ENCODE data around the gene KCNQ5.

The KCNQ5 gene

DNA sequence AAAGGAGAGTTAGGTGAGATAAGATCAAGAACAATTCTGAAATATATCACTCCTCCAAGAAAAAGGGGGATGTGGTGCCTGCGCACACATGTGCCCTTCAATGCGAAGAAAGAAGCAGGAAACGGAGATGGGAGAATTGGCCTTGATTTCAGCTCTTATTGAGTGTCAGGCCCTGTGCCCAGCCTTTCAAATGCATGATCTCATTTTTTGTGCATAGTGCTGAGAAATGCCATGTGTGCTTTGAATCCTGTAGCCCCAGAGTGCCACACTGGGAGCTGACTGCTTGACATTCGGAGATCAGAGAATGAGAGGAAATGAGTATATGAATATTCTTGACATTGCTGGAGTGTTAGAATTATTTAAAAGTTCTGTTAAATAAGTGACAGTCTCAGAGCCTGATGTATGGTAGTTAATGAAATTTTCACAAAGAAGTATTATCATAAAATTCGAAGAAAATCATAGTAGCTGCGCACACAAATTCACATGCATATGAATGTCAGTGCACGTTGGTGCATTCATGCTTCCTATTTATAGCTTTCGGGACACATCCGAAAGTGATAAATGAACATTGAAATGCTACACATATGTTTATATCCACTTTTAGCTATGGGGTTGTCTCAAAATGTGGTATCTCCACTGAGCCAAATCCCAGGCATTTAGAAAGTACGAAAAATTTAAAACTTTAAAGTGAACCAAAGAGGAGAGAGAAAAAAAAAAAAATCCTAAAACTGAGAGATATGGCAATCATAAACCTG is 172.0 kb downstream of the KCNQ5 start:
- no peak overlapping the region for H3K27ac ChIP-seq (ENCODE audit: low read depth, low read length)
- H3K9me3 ChIP-seq (ENCODE audit: insufficient read depth, low read length), result no peaks in the 10 kb centered on the region
- no peak overlapping the region for H3K9ac ChIP-seq (ENCODE audit: low read length)
- H4K20me1 ChIP-seq (ENCODE audit: low read depth, low read length), result peaks cover 4% of the 10 kb centered on the region; the same call in 1 of the 2 replicates
- H3K9me2 ChIP-seq (replicated peaks; ENCODE audit: insufficient read depth, low read length), result no peaks in the 10 kb centered on the region
- TF ChIP-seq EZH2phosphoT487 (conservative IDR thresholded peaks at IDR 0.05; ENCODE audit: low read length), result no peak
- TF ChIP-seq, protein P1, sequence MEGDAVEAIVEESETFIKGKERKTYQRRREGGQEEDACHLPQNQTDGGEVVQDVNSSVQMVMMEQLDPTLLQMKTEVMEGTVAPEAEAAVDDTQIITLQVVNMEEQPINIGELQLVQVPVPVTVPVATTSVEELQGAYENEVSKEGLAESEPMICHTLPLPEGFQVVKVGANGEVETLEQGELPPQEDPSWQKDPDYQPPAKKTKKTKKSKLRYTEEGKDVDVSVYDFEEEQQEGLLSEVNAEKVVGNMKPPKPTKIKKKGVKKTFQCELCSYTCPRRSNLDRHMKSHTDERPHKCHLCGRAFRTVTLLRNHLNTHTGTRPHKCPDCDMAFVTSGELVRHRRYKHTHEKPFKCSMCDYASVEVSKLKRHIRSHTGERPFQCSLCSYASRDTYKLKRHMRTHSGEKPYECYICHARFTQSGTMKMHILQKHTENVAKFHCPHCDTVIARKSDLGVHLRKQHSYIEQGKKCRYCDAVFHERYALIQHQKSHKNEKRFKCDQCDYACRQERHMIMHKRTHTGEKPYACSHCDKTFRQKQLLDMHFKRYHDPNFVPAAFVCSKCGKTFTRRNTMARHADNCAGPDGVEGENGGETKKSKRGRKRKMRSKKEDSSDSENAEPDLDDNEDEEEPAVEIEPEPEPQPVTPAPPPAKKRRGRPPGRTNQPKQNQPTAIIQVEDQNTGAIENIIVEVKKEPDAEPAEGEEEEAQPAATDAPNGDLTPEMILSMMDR (IDR thresholded peaks at IDR 0.05; ENCODE audit: insufficient read depth, low read length, poor library complexity, severe bottlenecking), result no peak
- no peaks in the 10 kb centered on the region for H3K27me3 ChIP-seq (ENCODE audit: low read length)
- H3K79me2 ChIP-seq (ENCODE audit: insufficient read depth, low read length), result peaks cover 26% of the 10 kb centered on the region
- H3K36me3 ChIP-seq (ENCODE audit: low read length), result no peaks in the 10 kb centered on the region
- H3K4me3 ChIP-seq (ENCODE audit: insufficient read depth, low read length, poor library complexity, severe bottlenecking), result no peak overlapping the region
- no peak overlapping the region for H2AFZ ChIP-seq (ENCODE audit: low read depth, low read length, severe bottlenecking)
- H3K4me2 ChIP-seq (ENCODE audit: low read depth, low read length, poor library complexity, severe bottlenecking), result no peak overlapping the region
- no peaks in the 10 kb centered on the region for H3F3A ChIP-seq (ENCODE audit: insufficient read depth)

DNA sequence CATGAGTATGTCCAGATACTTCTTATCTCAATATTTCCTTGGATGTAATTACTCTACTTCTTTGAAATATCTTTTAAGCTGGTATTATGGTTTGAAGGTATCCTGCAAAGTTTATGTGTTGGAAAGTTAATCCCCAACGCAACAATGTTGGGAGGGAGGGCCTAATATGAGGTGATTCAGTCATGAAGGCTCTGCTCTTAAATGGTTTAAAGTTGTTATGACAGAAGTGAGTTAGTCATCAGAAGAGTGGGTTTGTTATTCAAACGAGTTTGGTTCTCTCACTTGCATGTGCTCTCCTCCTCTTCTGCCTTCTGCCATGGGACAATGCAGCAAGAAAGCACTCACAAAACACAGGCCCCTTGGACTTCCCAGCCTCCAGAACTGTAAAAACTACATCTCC is 176.3 kb downstream of the KCNQ5 start:
- Histone ChIP-seq H3K9ac (ENCODE audit: low read length) (no peak overlapping the region), H3K36me3 (ENCODE audit: low read length) (no peaks in the 10 kb centered on the region), H3K4me2 (ENCODE audit: low read depth, low read length, poor library complexity, severe bottlenecking) (no peak overlapping the region), H3K4me3 (ENCODE audit: insufficient read depth, low read length, poor library complexity, severe bottlenecking) (no peak overlapping the region), H3F3A (ENCODE audit: insufficient read depth) (no peaks in the 10 kb centered on the region), H3K9me3 (ENCODE audit: insufficient read depth, low read length) (no peaks in the 10 kb centered on the region), H4K20me1 (ENCODE audit: low read depth, low read length) (0 out of 2 replicates have a peak, but pooled peaks cover 4% of the 10 kb centered on the region), H3K79me2 (ENCODE audit: insufficient read depth, low read length) (peaks cover 20% of the 10 kb centered on the region), H3K27ac (ENCODE audit: low read depth, low read length) (no peak overlapping the region), H2AFZ (ENCODE audit: low read depth, low read length, severe bottlenecking) (no peak overlapping the region), H3K9me2 (replicated peaks; ENCODE audit: insufficient read depth, low read length) (no peaks in the 10 kb centered on the region), H3K27me3 (ENCODE audit: low read length) (no peaks in the 10 kb centered on the region)
- TF ChIP-seq EZH2phosphoT487 (conservative IDR thresholded peaks at IDR 0.05; ENCODE audit: low read length), result no peak
- TF ChIP-seq, protein P1 (IDR thresholded peaks at IDR 0.05; ENCODE audit: insufficient read depth, low read length, poor library complexity, severe bottlenecking), result no peak

DNA sequence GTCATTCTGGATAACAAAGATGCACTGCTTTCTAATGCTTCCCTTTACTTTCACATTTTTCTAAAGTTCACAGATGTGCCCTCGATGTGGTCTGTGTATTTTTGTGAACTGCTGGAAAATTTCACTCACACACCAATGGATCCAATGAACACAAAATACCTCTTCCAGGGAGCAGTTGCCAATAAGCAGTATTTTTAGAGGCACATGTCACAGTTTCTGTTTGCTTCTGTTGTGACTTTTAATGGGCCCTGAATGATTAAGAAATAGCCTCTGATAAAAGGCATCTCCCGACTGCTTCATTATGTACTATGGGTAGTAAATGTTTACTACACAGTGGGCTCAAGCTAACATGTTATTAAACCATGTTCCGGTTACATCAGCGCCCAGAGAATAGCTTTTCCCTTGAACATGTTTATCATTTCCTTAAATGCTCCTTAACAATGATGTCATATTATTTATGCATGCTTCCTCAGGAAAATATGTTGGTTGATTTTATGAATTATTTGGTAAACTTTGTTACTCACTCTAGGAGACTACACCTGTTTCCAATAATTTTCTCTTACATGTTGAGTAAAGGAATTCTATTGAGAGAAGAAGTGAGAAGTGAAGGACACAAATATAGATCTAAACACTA is 188.0 kb downstream of the KCNQ5 start:
- H3K27me3 ChIP-seq (ENCODE audit: low read length), result no peaks in the 10 kb centered on the region
- H3K9me3 ChIP-seq (ENCODE audit: insufficient read depth, low read length), result no peaks in the 10 kb centered on the region
- TF ChIP-seq, protein P1 (IDR thresholded peaks at IDR 0.05; ENCODE audit: insufficient read depth, low read length, poor library complexity, severe bottlenecking), result no peak
- TF ChIP-seq EZH2phosphoT487 (conservative IDR thresholded peaks at IDR 0.05; ENCODE audit: low read length), result no peak
- no peak overlapping the region for H2AFZ ChIP-seq (ENCODE audit: low read depth, low read length, severe bottlenecking)
- H3K9ac ChIP-seq (ENCODE audit: low read length), result no peak overlapping the region
- peaks cover 47% of the 10 kb centered on the region; the same call in 1 of the 2 replicates for H3K79me2 ChIP-seq (ENCODE audit: insufficient read depth, low read length)
- H3K4me3 ChIP-seq (ENCODE audit: insufficient read depth, low read length, poor library complexity, severe bottlenecking), result no peak overlapping the region
- no peak overlapping the region for H3K27ac ChIP-seq (ENCODE audit: low read depth, low read length)
- no peaks in the 10 kb centered on the region for H3K36me3 ChIP-seq (ENCODE audit: low read length)
- H3K9me2 ChIP-seq (replicated peaks; ENCODE audit: insufficient read depth, low read length), result no peaks in the 10 kb centered on the region
- H4K20me1 ChIP-seq (ENCODE audit: low read depth, low read length), result no peaks in the 10 kb centered on the region
- H3F3A ChIP-seq (ENCODE audit: insufficient read depth), result no peaks in the 10 kb centered on the region
- H3K4me2 ChIP-seq (ENCODE audit: low read depth, low read length, poor library complexity, severe bottlenecking), result no peak overlapping the region

Measured in SU-DHL-6 (cell line).